Measurements from ENCODE around the gene RFX8. TPM values are rescaled to one million over a fixed set of nuclear protein-coding genes. Genes with fewer than 3 reads are reported as not detected.

The RFX8 gene
- polyA plus RNA-seq (2011; rRNA removed) (1.7 and 2.1 TPM in 2 replicates), polyA minus RNA-seq (2011; rRNA and poly(A)+ RNA removed) (0.57 and 2.7 TPM in 2 replicates)

GRCh38 chr2:101474731-101475384 lies at the start of gene RFX8:
TSS of gene RFX8 (minus strand) at chr2:101475112. CDS start at chr2:101466848, 8,264 bp downstream.
- POLR2A ChIA-PET: interaction anchor here (0.5 to 1.2 kb wide), 4 partner anchors 11 to 766 kb away, joined by 3 to 5 read pairs (median 4); partner anchors contain the start of gene MAP4K4
- CTCF ChIA-PET: interaction anchor here (0.7 to 1.6 kb wide), 2 partner anchors 10 to 67 kb away, joined by 3 to 4 read pairs; no protein-coding TSS in a partner anchor
- TF ChIP-seq CTCF (IDR thresholded peaks at IDR 0.05; ENCODE audit: insufficient read depth, low read depth, low read length): no peak
- Histone ChIP-seq H3K36me3 (ENCODE audit: control insufficient read depth, insufficient read depth, low read length) (no peaks in the 10 kb centered on the region), H3K4me3 (ENCODE audit: low read depth, low read length) (peak within 1 kb of the TSS; percentile 57), H3K27me3 (ENCODE audit: control insufficient read depth, insufficient read depth, low read length) (no peaks in the 10 kb centered on the region)
- peak; percentile 88 for DNase-seq (ENCODE audit: low read depth)

- H3K4me3 ChIP-seq (ENCODE audit: low read depth, low read length): no peak overlapping the region
- no peak for DNase-seq (ENCODE audit: low read depth)
- ChIA-PET CTCF (no interaction called here), POLR2A (no interaction called here)
- no peaks in the 10 kb centered on the region for H3K36me3 ChIP-seq (ENCODE audit: control insufficient read depth, insufficient read depth, low read length)
- H3K27me3 ChIP-seq (ENCODE audit: control insufficient read depth, insufficient read depth, low read length): no peaks in the 10 kb centered on the region
- TF ChIP-seq CTCF (IDR thresholded peaks at IDR 0.05; ENCODE audit: insufficient read depth, low read depth, low read length): no peak
Observed at GRCh38 chr2:101521487-101521886, 46.6 kb upstream of the RFX8 start.

- no peaks in the 10 kb centered on the region for H3K36me3 ChIP-seq (ENCODE audit: control insufficient read depth, insufficient read depth, low read length)
- H3K27me3 ChIP-seq (ENCODE audit: control insufficient read depth, insufficient read depth, low read length): no peaks in the 10 kb centered on the region
- H3K4me3 ChIP-seq (ENCODE audit: low read depth, low read length): no peak overlapping the region
- DNase-seq (ENCODE audit: low read depth): no peak
- CTCF ChIA-PET: interaction anchor here (1.0 kb wide), 2 partner anchors 223 to 462 kb away, joined by 4 to 5 read pairs; no protein-coding TSS in a partner anchor
- no peak for TF ChIP-seq CTCF (IDR thresholded peaks at IDR 0.05; ENCODE audit: insufficient read depth, low read depth, low read length)
- POLR2A ChIA-PET: no interaction called here
Observed at GRCh38 chr2:101520246-101520645, 45.3 kb upstream of the RFX8 start.

DNA sequence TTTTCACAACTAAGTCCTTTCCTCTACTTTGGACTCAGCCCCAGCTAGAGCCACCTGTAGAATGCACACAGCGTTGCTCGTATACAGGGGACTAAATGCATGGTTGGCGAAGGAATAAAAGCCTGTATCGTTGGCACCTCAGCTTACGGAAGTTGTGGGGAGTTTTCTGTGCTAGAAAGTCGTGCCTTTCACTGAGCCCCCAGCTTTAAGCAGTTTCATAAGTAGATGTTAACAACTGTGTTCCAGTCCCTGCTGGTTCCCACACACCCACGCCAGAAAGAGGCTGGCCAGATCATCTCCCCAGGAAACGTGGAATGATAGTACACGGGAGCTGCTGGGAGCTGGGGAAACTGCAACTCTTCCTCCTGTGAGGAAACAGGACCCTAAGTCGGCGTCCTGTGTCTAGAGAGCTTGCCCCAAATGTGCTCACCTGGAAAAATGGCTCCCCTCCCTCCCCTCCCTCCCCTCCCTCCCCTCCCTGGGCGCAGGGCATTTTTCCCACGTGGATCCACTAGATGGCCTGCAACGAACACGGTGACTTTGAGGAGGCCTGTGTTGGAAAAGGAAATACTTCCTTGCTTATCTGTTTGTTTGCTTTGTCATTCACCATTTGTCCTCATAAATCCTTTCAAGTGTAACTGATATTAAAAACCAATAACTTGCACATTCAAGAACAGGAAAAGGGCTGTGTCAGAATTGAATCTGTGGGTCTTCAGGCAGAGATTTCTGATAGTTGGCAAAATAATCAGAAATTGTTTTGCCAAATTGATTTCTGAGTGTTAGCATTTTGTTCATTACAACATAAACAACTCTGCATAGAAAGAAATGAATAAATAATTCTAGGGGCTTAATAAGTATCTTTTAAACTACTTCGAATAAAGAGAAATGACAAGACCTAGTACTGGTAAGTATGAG lies 43.9 kb upstream of the RFX8 start:
- no peaks in the 10 kb centered on the region for H3K27me3 ChIP-seq (ENCODE audit: control insufficient read depth, insufficient read depth, low read length)
- no peaks in the 10 kb centered on the region for H3K36me3 ChIP-seq (ENCODE audit: control insufficient read depth, insufficient read depth, low read length)
- H3K4me3 ChIP-seq (ENCODE audit: low read depth, low read length): no peak overlapping the region
- peak; percentile 58 for TF ChIP-seq CTCF (IDR thresholded peaks at IDR 0.05; ENCODE audit: insufficient read depth, low read depth, low read length)
- ChIA-PET POLR2A (no interaction called here), CTCF (interaction anchor here (0.6 to 3.0 kb wide), 10 partner anchors 9 to 525 kb away, joined by 3 to 18 read pairs (median 4); partner anchors contain the start of gene CREG2)
- no peak for DNase-seq (ENCODE audit: low read depth)

All from BJ (cell line).